ENCODE data around the gene CNMD.

CNMD gene

GRCh38 chr13:52707375-52707774 lies 32.2 kb downstream of the CNMD start:
- Histone ChIP-seq H3K4me3 (ENCODE audit: low read depth, low read length, poor library complexity, severe bottlenecking) (no peak overlapping the region), H3K27me3 (ENCODE audit: insufficient read depth, low read length) (no peaks in the 10 kb centered on the region), H3K4me1 (ENCODE audit: insufficient read depth, low read length, severe bottlenecking) (no peaks in the 10 kb centered on the region), H3K4me2 (ENCODE audit: low read length) (no peak overlapping the region), H3K9me3 (ENCODE audit: low read length) (no peaks in the 10 kb centered on the region), H4K20me1 (ENCODE audit: insufficient read depth, low read length) (no peaks in the 10 kb centered on the region), H2AFZ (ENCODE audit: low read length) (no peak overlapping the region), H3K27ac (ENCODE audit: low read depth, low read length, poor library complexity, severe bottlenecking) (no peak overlapping the region), H3K9me2 (ENCODE audit: low read depth, low read length) (no peaks in the 10 kb centered on the region), H3K79me2 (ENCODE audit: insufficient read depth, low read length) (no peaks in the 10 kb centered on the region), H3F3A (ENCODE audit: insufficient read depth, low read length) (no peaks in the 10 kb centered on the region), H3K9ac (ENCODE audit: low read length) (no peak overlapping the region), H3K36me3 (ENCODE audit: insufficient read depth, low read length) (no peaks in the 10 kb centered on the region)
- TF ChIP-seq, protein P1, sequence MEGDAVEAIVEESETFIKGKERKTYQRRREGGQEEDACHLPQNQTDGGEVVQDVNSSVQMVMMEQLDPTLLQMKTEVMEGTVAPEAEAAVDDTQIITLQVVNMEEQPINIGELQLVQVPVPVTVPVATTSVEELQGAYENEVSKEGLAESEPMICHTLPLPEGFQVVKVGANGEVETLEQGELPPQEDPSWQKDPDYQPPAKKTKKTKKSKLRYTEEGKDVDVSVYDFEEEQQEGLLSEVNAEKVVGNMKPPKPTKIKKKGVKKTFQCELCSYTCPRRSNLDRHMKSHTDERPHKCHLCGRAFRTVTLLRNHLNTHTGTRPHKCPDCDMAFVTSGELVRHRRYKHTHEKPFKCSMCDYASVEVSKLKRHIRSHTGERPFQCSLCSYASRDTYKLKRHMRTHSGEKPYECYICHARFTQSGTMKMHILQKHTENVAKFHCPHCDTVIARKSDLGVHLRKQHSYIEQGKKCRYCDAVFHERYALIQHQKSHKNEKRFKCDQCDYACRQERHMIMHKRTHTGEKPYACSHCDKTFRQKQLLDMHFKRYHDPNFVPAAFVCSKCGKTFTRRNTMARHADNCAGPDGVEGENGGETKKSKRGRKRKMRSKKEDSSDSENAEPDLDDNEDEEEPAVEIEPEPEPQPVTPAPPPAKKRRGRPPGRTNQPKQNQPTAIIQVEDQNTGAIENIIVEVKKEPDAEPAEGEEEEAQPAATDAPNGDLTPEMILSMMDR (IDR thresholded peaks at IDR 0.05; ENCODE audit: low read length): no peak
- no peak for TF ChIP-seq EZH2 (IDR thresholded peaks at IDR 0.05; ENCODE audit: borderline replicate concordance, low read length)

GRCh38 chr13:52706081-52706480 lies 33.5 kb downstream of the CNMD start:
- Histone ChIP-seq H3K36me3 (ENCODE audit: insufficient read depth, low read length) (no peaks in the 10 kb centered on the region), H3F3A (ENCODE audit: insufficient read depth, low read length) (no peaks in the 10 kb centered on the region), H4K20me1 (ENCODE audit: insufficient read depth, low read length) (no peaks in the 10 kb centered on the region), H3K79me2 (ENCODE audit: insufficient read depth, low read length) (no peaks in the 10 kb centered on the region), H3K4me3 (ENCODE audit: low read depth, low read length, poor library complexity, severe bottlenecking) (no peak overlapping the region), H3K9me2 (ENCODE audit: low read depth, low read length) (no peaks in the 10 kb centered on the region), H3K9ac (ENCODE audit: low read length) (no peak overlapping the region), H3K9me3 (ENCODE audit: low read length) (no peaks in the 10 kb centered on the region), H3K4me2 (ENCODE audit: low read length) (no peak overlapping the region), H2AFZ (ENCODE audit: low read length) (no peak overlapping the region), H3K4me1 (ENCODE audit: insufficient read depth, low read length, severe bottlenecking) (no peaks in the 10 kb centered on the region), H3K27me3 (ENCODE audit: insufficient read depth, low read length) (no peaks in the 10 kb centered on the region), H3K27ac (ENCODE audit: low read depth, low read length, poor library complexity, severe bottlenecking) (no peak overlapping the region)
- TF ChIP-seq, protein P1 (IDR thresholded peaks at IDR 0.05; ENCODE audit: low read length): no peak
- no peak for TF ChIP-seq EZH2 (IDR thresholded peaks at IDR 0.05; ENCODE audit: borderline replicate concordance, low read length)

- no peaks in the 10 kb centered on the region for H3K36me3 ChIP-seq (ENCODE audit: insufficient read depth, low read length)
- H4K20me1 ChIP-seq (ENCODE audit: insufficient read depth, low read length): no peaks in the 10 kb centered on the region
- no peaks in the 10 kb centered on the region for H3K9me3 ChIP-seq (ENCODE audit: low read length)
- TF ChIP-seq, protein P1 (IDR thresholded peaks at IDR 0.05; ENCODE audit: low read length): no peak
- no peaks in the 10 kb centered on the region for H3K27me3 ChIP-seq (ENCODE audit: insufficient read depth, low read length)
- H3K9me2 ChIP-seq (ENCODE audit: low read depth, low read length): no peaks in the 10 kb centered on the region
- no peaks in the 10 kb centered on the region for H3K79me2 ChIP-seq (ENCODE audit: insufficient read depth, low read length)
- no peak overlapping the region for H3K27ac ChIP-seq (ENCODE audit: low read depth, low read length, poor library complexity, severe bottlenecking)
- H3F3A ChIP-seq (ENCODE audit: insufficient read depth, low read length): no peaks in the 10 kb centered on the region
- H3K4me1 ChIP-seq (ENCODE audit: insufficient read depth, low read length, severe bottlenecking): no peaks in the 10 kb centered on the region
- H3K4me2 ChIP-seq (ENCODE audit: low read length): no peak overlapping the region
- no peak overlapping the region for H3K9ac ChIP-seq (ENCODE audit: low read length)
- H2AFZ ChIP-seq (ENCODE audit: low read length): no peak overlapping the region
- no peak overlapping the region for H3K4me3 ChIP-seq (ENCODE audit: low read depth, low read length, poor library complexity, severe bottlenecking)
Observed at GRCh38 chr13:52703482-52703881, 36.1 kb downstream of the CNMD start.

Data from OCI-LY1 (cell line).